GM12878 (cell line): Measurements from ENCODE around the gene TBX15. TPM values are rescaled to one million over a fixed set of nuclear protein-coding genes. Genes with fewer than 3 reads are reported as not detected.

Source experiments
- ATAC-seq: fragments of 200-7000 bp; cut with Tn5 transposase; 3 replicates; pipeline ENCODE4 v1.9.1; 2020; ENCODE audit warnings: mild to moderate bottlenecking, moderate library complexity
- BruUV-seq: library from RNA; stranded (reverse); fragments of 400-500 nt; replicated peaks from 2 replicates; lab custom pipeline; 2021; lab: Mats Ljungman, UMichigan
- CTCF ChIA-PET: fragments of 300-600 bp; sonication (Branson Sonifier 250); formaldehyde crosslinking; extraction: SDS; loops from one replicate; lab custom pipeline; 2021; ENCODE audit warnings: inconsistent platforms; lab: Yijun Ruan, JAX
- POLR2A ChIA-PET: fragments of 350-600 bp; formaldehyde crosslinking; extraction: SDS; loops from one replicate; lab custom pipeline; 2021; ENCODE audit warnings: inconsistent platforms; lab: Charles Lee
- RAD21 ChIA-PET: fragments of 300-600 bp; sonication (Branson Sonifier 250); formaldehyde crosslinking; loops from one replicate; lab custom pipeline; 2023; ENCODE audit warnings: antibody characterized with exemption; ENCODE audit not compliant: unreplicated experiment; lab: Charles Lee
- SMC1A ChIA-PET: fragments of 300-600 bp; sonication (Branson Sonifier 250); formaldehyde crosslinking; loops from one replicate; lab custom pipeline; 2023; ENCODE audit not compliant: unreplicated experiment, uncharacterized antibody; lab: Charles Lee
- DNase-seq: peaks from one replicate; pipeline ENCODE4 v3.0.0-alpha.2; 2011; ENCODE audit warnings: low read depth, low spot score
- FAIRE-seq: peaks from 3 replicates; lab custom pipeline; 2011; peaks lifted over from hg19 to GRCh38; lab: Jason Lieb, UNC
- H2AFZ ChIP-seq: 2 replicates; pipeline ENCODE4 v1.6.0; 2011; ENCODE audit warnings: low read depth, low read length, control low read depth; ENCODE audit not compliant: control insufficient read depth
- H3K27ac ChIP-seq: 2 replicates; pipeline ENCODE4 v1.5.1; 2011; ENCODE audit warnings: control low read depth; ENCODE audit not compliant: control insufficient read depth, insufficient read depth
- H3K27me3 ChIP-seq, 2 experiments: replicated peaks in 1 of 2; 2 replicates each; pipeline versions ENCODE4 v1.6.0 to v1.6.1; 2011; ENCODE audit warnings: low read length in 1 of 2; ENCODE audit not compliant: control insufficient read depth in 2 of 2, insufficient read depth in 2 of 2
- H3K36me3 ChIP-seq, 2 experiments: 2 replicates each; pipeline ENCODE4 v1.5.1; 2011; ENCODE audit warnings: low read length in 1 of 2; ENCODE audit not compliant: control insufficient read depth in 2 of 2, insufficient read depth in 2 of 2
- H3K4me1 ChIP-seq: 2 replicates; pipeline ENCODE4 v1.6.1; 2011; ENCODE audit warnings: mild to moderate bottlenecking, low read length, moderate library complexity, mixed read lengths; ENCODE audit not compliant: control insufficient read depth, insufficient read depth
- H3K4me2 ChIP-seq: 2 replicates; pipeline ENCODE4 v1.6.0; 2011; ENCODE audit warnings: control low read depth; ENCODE audit not compliant: control insufficient read depth, insufficient read depth
- H3K4me3 ChIP-seq: fragments of 200-600 bp; sonication (generic); 2 replicates; pipeline ENCODE4 v1.5.1; 2016
- H3K79me2 ChIP-seq: 2 replicates; pipeline ENCODE4 v1.6.0; 2011; ENCODE audit warnings: low read length; ENCODE audit not compliant: control insufficient read depth, insufficient read depth
- H3K9ac ChIP-seq: 2 replicates; pipeline ENCODE4 v1.8.0; 2011; ENCODE audit warnings: low read length, control low read depth, mixed read lengths; ENCODE audit not compliant: control insufficient read depth, insufficient read depth
- H3K9me3 ChIP-seq: replicated peaks from 3 replicates; pipeline ENCODE4 v1.5.1; 2011; ENCODE audit warnings: mild to moderate bottlenecking, low read length; ENCODE audit not compliant: control insufficient read depth, insufficient read depth
- H4K20me1 ChIP-seq: 2 replicates; pipeline ENCODE4 v1.6.0; 2011; ENCODE audit not compliant: control insufficient read depth, insufficient read depth
- CBFB ChIP-seq: IDR thresholded peaks from 2 replicates; pipeline ENCODE4 v1.6.1; 2016; ENCODE audit warnings: antibody characterized with exemption, low read depth
- IKZF2 ChIP-seq, 2 experiments: fragments of 450-650 bp; IDR thresholded peaks; 2 replicates each; pipeline ENCODE4 v1.6.1; 2017; ENCODE audit warnings: mild to moderate bottlenecking in 2 of 2, moderate library complexity in 2 of 2
- NFIC ChIP-seq: IDR thresholded peaks from 2 replicates; pipeline ENCODE4 v1.6.1; 2012; ENCODE audit warnings: low read depth, mild to moderate bottlenecking, inconsistent platforms, low read length, moderate library complexity
- NFYA ChIP-seq: IDR thresholded peaks from 2 replicates; pipeline ENCODE4 v1.6.1; 2011; ENCODE audit warnings: low read depth, mild to moderate bottlenecking, low read length, improper control_type of control experiment, borderline replicate concordance
- NR2F1 ChIP-seq: fragments of 450-650 bp; conservative IDR thresholded peaks from 2 replicates; pipeline ENCODE4 v1.6.1; 2017; ENCODE audit warnings: mild to moderate bottlenecking
- YBX1 ChIP-seq: fragments of 450-650 bp; IDR thresholded peaks from 2 replicates; pipeline ENCODE4 v1.6.1; 2016; ENCODE audit warnings: antibody characterized with exemption
- WGBS: methylation state at CpG from one replicate; pipeline ENCODE4 v1.1.6; 2016; ENCODE audit warnings: low lambda C conversion rate; ENCODE audit not compliant: insufficient replicate concordance, insufficient coverage; ENCODE audit errors: missing lambda C conversion rate; 5-methylcytosine and 5-hydroxymethylcytosine counted together
- in situ Hi-C: fragments of 300-500 bp; cut with MboI; formaldehyde crosslinking; loops from 9 replicates; pipeline ENCODE4 v1.14.3; 2018; ENCODE audit warnings: mixed read lengths
- intact Hi-C: fragments of 100-400 bp; cut with micrococcal nuclease; formaldehyde crosslinking; loops from one replicate; pipeline ENCODE4 v1.14.2; 2022; ENCODE audit not compliant: unreplicated experiment
- polyA plus RNA-seq, 11 experiments: library from polyadenylated mRNA; depleted of rRNA in 4 of 11; unstranded in 6 of 11; stranded (reverse) in 5 of 11; fragments of >200 nt; fragmentation: Nextera tagmentation in 4 of 11; fragmentation: Illumina TruSeq in 1 of 11; extraction: Ambion mirVana in 4 of 11; extraction: Trizol in 1 of 11; gene quantifications; 1 replicate in 1 of 11; 2 replicates in 10 of 11; pipeline versions ENCODE4 v1.2.1 to v1.2.3, GENCODE V29; 2011 to 2016; ENCODE audit warnings: inconsistent platforms in 2 of 11, missing spikeins in 2 of 11, low read depth in 1 of 11
- total RNA-seq, 4 experiments: library from RNA; depleted of rRNA in 3 of 4; stranded (reverse); fragments of >200 nt in 3 of 4; fragmentation: Illumina TruSeq in 1 of 4; extraction: Trizol in 1 of 4; gene quantifications; 2 replicates each; pipeline versions ENCODE4 v1.2.1 to v1.2.3, GENCODE V29; 2013 to 2021

Gene TBX15
- total and polyA plus RNA-seq, 10 of the 15 experiments (the other 5 are each of a cell fraction or from before 2014, with no cell fraction given): 0.64 to 9.4 (median 0.99) TPM

GRCh38 chr1:118926261-118926660 lies 61.9 kb downstream of the TBX15 start:
- H4K20me1 ChIP-seq: no peaks in the 10 kb centered on the region
- intact Hi-C loops (no loop called here), in situ Hi-C loops (no loop called here)
- DNase-seq: no peak
- H3K4me2 ChIP-seq: no peak overlapping the region
- ChIA-PET SMC1A (interaction anchor here (1.3 to 2.3 kb wide), 2 partner anchors 18 to 21 kb away, joined by 3 to 4 read pairs; no protein-coding TSS in a partner anchor), POLR2A (interaction anchor here (0.6 kb wide), 1 partner anchor 480 kb away, joined by 3 read pairs; no protein-coding TSS in a partner anchor), RAD21 (no interaction called here), CTCF (interaction anchor here (1.3 to 1.5 kb wide), 2 partner anchors 24 to 83 kb away, joined by 3 read pairs; no protein-coding TSS in a partner anchor)
- no peaks in the 10 kb centered on the region for H3K36me3 ChIP-seq
- FAIRE-seq: no peak
- H3K27ac ChIP-seq: no peak overlapping the region
- no peak for ATAC-seq
- no peak overlapping the region for H3K4me3 ChIP-seq
- H3K9ac ChIP-seq: no peak overlapping the region
- no peaks in the 10 kb centered on the region for H3K79me2 ChIP-seq
- TF ChIP-seq NFYA (no peak), YBX1 (no peak), NR2F1 (no peak)
- no TSS peak for BruUV-seq
- no peaks in the 10 kb centered on the region for H3K4me1 ChIP-seq
- H3K9me3 ChIP-seq: no peaks in the 10 kb centered on the region
- no peaks in the 10 kb centered on the region for H3K27me3 ChIP-seq
- H2AFZ ChIP-seq: no peak overlapping the region

GRCh38 chr1:118925651-118926050 lies 62.5 kb downstream of the TBX15 start:
- Histone ChIP-seq H3K4me1 (no peaks in the 10 kb centered on the region), H2AFZ (no peak overlapping the region), H3K9me3 (no peaks in the 10 kb centered on the region), H4K20me1 (no peaks in the 10 kb centered on the region), H3K36me3 (no peaks in the 10 kb centered on the region), H3K27me3 (no peaks in the 10 kb centered on the region), H3K9ac (no peak overlapping the region), H3K27ac (no peak overlapping the region), H3K4me3 (no peak overlapping the region), H3K4me2 (no peak overlapping the region), H3K79me2 (no peaks in the 10 kb centered on the region)
- 0% methylated on average over 2 of the region's 2 CpGs for WGBS
- ATAC-seq: no peak
- RAD21 ChIA-PET: no interaction called here
- intact Hi-C loops: no loop called here
- in situ Hi-C loops: no loop called here
- CTCF ChIA-PET: no interaction called here
- POLR2A ChIA-PET: no interaction called here
- DNase-seq: no peak
- SMC1A ChIA-PET: interaction anchor here (0.7 to 1.4 kb wide), 2 partner anchors 10 to 53 kb away, joined by 3 to 4 read pairs; no protein-coding TSS in a partner anchor
- TF ChIP-seq NFIC (no peak), CBFB (no peak), IKZF2 (IDR thresholded peaks at IDR 0.05) (no peak)
- FAIRE-seq: no peak
- no TSS peak for BruUV-seq
